ENCODE data around the gene NTSR1.

GRCh38 chr20:62663145-62664018, 45.3 kb upstream of the NTSR1 start:
- TF ChIP-seq EZH2phosphoT487 (IDR thresholded peaks at IDR 0.05; ENCODE audit: low read depth) = no peak
- TF ChIP-seq, protein P1, sequence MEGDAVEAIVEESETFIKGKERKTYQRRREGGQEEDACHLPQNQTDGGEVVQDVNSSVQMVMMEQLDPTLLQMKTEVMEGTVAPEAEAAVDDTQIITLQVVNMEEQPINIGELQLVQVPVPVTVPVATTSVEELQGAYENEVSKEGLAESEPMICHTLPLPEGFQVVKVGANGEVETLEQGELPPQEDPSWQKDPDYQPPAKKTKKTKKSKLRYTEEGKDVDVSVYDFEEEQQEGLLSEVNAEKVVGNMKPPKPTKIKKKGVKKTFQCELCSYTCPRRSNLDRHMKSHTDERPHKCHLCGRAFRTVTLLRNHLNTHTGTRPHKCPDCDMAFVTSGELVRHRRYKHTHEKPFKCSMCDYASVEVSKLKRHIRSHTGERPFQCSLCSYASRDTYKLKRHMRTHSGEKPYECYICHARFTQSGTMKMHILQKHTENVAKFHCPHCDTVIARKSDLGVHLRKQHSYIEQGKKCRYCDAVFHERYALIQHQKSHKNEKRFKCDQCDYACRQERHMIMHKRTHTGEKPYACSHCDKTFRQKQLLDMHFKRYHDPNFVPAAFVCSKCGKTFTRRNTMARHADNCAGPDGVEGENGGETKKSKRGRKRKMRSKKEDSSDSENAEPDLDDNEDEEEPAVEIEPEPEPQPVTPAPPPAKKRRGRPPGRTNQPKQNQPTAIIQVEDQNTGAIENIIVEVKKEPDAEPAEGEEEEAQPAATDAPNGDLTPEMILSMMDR (IDR thresholded peaks at IDR 0.05; ENCODE audit: low read depth, low read length) = no peak

Measured in OCI-LY3 (cell line).